GM21526 (cell line): ENCODE results near the gene WDR37.

ENCODE experiments used
- ATAC-seq: cut with Tn5 transposase; IDR thresholded peaks from one replicate; pipeline ENCODE4 v1.9.1; 2021; ENCODE audit warnings: moderate library complexity; ENCODE audit not compliant: unreplicated experiment, low FRiP score

WDR37 gene

GRCh38 chr10:1068380-1069361 is 12.5 kb downstream of the WDR37 start:
- no peak for ATAC-seq

DNA sequence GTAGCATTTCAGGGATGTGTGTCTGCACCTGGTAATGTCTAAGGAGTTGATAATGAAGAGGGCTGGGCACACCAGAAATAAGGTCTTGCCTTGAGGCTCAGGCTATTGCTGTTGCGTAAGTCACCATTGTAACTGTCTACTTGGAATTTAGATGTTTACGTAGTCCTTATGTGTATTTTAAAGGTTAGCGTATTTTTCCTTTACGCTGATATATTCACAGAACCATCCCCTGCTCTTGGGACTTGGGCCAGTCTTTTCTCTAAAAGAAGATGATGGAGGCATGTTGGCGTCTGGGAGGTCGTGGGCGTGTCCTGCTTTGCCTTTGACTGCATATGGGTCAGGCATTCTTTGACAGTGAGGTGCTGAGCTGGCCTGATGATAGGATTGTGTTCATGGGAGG is 14.7 kb downstream of the WDR37 start:
- ATAC-seq = no peak

- ATAC-seq = no peak
Observed at GRCh38 chr10:1074052-1074747, 18.0 kb downstream of the WDR37 start.

DNA sequence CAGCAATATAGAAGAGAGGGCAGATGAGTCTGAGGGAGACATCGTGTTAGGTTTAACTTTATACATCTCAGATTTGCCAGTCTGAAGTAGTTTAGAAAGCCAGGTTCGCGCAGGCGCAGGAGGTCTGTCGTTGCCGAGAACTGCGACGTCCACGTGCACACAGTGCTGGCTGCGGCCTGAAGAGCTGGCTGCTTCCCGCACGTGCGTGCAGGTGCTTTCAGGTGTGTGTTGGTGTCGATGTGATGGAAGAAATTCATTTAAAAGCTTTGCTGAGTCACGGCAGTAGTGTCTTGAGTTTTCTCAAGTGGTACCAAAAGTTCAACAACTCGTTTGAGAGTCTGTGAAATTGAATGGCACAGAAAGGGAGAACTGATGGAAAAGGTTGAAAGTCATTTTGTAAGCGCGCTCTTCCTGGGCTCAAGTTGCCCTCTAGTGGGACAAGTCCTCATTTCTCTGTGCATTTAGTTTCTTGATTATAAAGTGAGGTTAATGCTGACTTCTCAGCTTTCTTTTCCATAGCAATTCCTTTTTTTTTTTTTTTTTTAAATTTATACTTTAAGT is 18.6 kb downstream of the WDR37 start:
- ATAC-seq = no peak

- ATAC-seq = no peak
Observed at GRCh38 chr10:1078668-1079067, 22.5 kb downstream of the WDR37 start.

- ATAC-seq = no peak
Observed at GRCh38 chr10:1083581-1083980, 27.4 kb downstream of the WDR37 start.

- ATAC-seq = no peak
Observed at GRCh38 chr10:1084011-1084950, 28.1 kb downstream of the WDR37 start.

- ATAC-seq = no peak
Observed at GRCh38 chr10:1085258-1085657, 29.1 kb downstream of the WDR37 start.

- ATAC-seq = no peak
Observed at GRCh38 chr10:1086787-1087186, 30.6 kb downstream of the WDR37 start.

DNA sequence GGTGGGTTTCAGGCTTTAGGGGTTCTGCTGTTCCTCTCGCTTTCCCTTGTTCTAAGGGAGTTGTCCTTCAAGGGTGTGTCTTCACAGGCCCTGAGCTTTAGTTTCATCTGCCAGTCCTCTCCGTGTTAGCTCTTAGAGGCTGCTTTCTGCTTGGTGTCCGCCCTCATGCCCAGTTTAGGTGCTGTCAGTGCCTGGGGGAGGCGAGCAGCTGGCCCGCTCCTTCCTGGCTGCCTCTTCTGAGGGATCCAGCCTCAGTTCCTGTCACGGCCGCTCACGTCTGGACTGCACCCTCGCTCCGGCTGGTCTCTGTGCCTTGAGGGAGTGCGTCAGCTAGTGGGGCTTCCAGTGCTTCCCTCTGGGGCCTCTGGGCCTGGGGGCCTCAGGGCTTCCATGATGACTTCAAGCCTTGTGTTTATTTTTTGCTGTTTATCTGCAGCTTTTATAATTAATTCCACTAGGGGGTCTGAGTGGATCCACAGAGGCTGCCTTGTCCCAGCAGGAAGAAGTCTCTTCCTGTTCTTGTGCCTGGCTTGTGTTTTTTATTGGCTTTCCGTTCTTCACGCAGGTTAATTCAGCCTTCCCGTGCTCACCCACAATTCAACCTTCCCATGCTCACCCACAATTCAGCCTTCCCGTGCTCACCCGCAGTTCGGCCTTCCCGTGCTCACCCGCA is 33.0 kb downstream of the WDR37 start:
- ATAC-seq = no peak

DNA sequence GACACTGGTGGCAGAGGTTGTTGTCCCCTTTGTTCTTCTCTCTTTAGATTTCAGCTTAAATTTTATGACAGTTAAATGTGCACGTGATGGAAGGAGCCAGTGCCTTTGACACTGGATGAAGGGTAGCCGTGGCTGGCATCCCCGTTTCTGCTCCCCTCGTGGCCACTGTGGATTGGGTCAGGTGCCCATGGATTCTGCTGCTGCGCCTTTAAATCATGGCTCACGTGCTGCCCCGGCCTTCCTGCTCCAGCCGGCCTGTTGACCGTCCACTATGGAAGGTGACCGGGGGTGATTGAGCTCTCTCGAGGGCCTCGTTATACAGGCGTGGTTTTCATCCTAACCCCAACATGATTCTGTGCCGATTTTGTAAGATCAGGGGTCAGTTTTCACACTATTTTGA is 34.5 kb downstream of the WDR37 start:
- ATAC-seq = no peak

DNA sequence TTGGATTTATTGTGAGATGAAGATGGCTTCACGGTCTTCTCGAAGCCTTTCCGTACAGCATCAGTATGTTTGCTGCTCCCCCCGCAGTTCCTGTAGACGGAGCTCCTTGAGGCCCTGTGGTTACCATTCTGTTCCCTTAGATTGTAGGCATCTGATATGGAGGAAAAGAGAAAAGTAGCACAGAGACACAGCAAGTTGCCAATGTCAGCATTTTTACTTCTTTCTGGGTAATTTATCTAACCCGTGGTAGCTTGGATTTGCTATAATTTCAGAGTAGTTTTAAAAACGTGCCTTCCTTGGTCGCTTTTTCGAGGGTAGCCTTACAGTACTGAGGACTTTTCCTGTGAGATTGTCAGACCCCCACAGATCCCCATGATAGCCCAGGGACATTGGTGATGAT is 37.5 kb downstream of the WDR37 start:
- no peak for ATAC-seq

DNA sequence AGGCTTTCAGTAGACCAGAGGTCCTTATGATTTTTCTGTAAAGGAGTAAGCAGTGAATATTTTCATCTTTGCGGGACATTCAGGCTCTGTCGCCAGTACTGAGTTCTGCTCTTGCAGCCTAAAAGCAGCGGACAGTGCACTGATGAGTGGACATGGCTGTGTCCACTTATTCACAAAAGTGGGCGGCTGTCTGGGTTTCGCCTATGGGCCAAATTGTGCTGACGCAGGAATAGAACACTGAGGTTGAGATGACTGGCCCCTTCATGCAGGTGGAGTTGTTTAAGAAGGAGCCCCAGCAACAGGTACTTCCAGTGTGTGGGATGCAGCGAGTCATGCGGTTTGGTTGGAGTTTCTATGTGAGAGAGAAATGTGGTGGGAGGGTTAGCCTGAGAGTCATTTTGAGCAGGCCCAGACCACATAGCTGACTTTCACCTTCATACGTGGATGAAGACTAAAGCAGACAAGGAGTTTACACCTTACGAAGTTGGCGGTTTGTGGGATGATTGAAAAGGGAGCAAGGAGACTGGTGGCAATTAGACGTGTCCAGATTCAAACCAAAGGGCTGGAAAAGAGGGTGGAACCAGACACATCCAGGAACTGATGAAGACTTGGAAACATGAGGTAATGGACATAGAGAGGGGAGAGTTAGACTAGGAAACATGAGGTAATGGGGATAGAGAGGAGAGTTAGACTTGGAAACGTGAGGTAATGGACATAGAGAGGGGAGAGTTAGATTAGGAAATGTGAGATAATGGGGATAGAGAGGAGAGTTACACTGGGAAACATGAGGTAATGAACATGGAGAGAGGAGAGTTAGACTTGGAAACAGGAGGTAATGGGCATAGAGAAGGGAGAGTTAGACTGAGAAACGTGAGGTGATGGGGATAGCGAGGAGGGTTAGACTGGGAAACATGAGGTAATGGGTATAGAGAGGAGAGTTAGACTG is 38.2 kb downstream of the WDR37 start:
- no peak for ATAC-seq

DNA sequence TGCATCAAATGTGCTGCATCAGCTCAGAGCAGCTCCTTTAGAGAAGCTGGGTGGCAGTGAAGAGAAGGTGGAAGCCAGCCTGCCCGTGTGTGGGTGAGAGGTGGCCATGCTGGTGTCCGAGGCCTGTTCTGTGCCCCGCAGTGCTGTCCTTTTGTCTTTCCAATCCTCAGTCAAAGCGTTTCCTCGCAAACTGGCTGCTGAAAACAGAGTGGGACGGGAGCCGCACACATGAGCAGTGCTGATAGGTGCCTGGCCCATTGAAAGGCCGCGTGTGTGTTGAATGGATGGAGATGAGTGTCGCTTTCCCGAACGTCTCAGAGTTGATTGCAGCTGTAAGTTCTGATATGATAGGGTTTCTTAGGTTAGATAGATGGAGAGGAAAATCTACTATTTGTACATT is 39.3 kb downstream of the WDR37 start:
- no peak for ATAC-seq

- no peak for ATAC-seq
Observed at GRCh38 chr10:1096287-1096889, 40.2 kb downstream of the WDR37 start.

- ATAC-seq = no peak
Observed at GRCh38 chr10:1097436-1097835, 41.3 kb downstream of the WDR37 start.

- ATAC-seq = no peak
Observed at GRCh38 chr10:1100143-1100542, 44.0 kb downstream of the WDR37 start.

DNA sequence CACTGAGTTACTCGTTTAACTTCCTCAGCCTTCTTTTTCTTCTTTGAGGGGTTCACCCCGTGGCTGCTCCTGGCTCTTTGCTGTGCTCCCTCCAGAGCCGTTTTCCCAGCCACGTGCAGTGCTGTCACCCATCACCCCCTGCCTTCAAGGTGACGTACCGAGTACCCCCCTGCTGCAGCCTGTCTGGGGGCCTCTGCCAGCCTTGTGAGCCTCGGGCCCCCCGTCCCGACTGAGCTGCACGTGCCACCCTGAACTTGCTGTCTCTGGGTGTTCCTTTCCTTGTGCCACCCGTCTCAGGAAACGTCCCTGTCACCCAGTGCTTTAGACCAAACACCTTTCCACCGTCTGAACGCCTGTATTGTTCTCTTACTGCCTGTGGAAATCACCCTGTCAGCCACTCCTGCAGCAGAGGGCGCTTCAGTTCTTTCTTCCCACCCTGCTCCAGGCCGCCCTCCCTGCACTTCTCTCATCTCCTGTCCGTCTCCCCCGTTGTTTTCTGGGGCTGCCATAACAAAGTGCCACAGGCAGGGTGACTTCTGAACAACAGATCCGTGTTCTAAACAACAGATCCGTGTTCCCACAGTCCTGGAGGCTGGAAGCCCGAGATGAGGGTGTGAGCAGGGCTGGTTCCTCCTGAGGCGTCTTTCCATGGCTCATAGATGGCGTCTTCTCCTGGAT is 44.6 kb downstream of the WDR37 start:
- ATAC-seq = no peak
